ENCODE measurements around the gene KCTD3.

Gene KCTD3

DNA sequence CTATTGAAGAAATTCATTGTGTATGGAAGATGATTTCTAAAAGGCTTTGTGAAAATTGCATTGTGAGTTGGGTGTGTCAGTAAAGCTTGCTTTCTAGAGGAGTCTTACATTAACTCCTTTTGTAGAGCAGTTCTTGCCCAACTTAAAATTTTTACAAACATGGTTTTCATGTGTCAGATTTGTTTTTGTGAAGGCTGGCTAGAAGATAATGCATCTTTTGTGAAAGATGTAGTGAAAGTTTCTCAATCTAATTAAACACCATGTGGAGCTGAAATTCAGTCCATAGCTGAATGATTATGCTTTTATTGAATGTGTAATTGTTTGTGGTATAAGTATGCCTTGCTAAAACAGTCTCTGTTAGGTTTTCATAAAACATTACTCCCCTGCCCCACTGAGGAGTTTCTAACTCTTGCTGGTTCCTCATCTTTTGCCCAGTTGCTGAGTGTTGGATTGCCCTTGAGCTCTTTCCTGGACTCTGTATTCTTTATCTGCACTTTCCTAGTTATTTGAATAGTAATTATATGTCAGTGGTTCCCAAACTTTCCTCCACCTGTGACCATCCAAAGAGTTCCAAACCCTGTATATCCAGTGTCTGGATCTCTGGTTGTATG, 38.0 kb downstream of the KCTD3 start:
- Histone ChIP-seq H3K18ac (ENCODE audit: low read depth in 1 of 2, low read length in 2 of 2) (no peak overlapping the region), H3K14ac (ENCODE audit: low read length in 2 of 2) (no peak overlapping the region), H4K8ac (ENCODE audit: low read length) (no peak overlapping the region), H3K36me3 (ENCODE audit: control insufficient read depth in 1 of 2, insufficient read depth in 2 of 2, low read depth in 1 of 2, low read length in 2 of 2) (peaks cover 0 to 72% of the 10 kb centered on the region in 2 experiments), H3K4ac (ENCODE audit: low read depth in 1 of 2, low read length in 2 of 2) (no peak overlapping the region), H2BK5ac (ENCODE audit: low read depth, low read length, poor library complexity, severe bottlenecking) (no peak overlapping the region), H3K9ac (ENCODE audit: low read length) (no peak overlapping the region), H2BK120ac (ENCODE audit: low read depth, low read length) (no peak overlapping the region), H3K23ac (ENCODE audit: low read length in 2 of 2) (no peak overlapping the region), H3K9me3 (ENCODE audit: control insufficient read depth, low read length) (no peaks in the 10 kb centered on the region), H2BK12ac (ENCODE audit: low read length in 2 of 2) (no peak overlapping the region), H3K79me1 (replicated peaks; ENCODE audit: low read length, poor library complexity, severe bottlenecking) (peaks cover 4% of the 10 kb centered on the region), H3K4me2 (ENCODE audit: low read length, poor library complexity, severe bottlenecking) (no peak overlapping the region), H4K91ac (ENCODE audit: low read length) (no peak overlapping the region), H2BK15ac (ENCODE audit: low read depth, poor library complexity, severe bottlenecking) (no peak overlapping the region), H3K27ac (ENCODE audit: low read length, poor library complexity, severe bottlenecking) (no peak overlapping the region), H3K4me3 (ENCODE audit: insufficient read depth in 1 of 2, low read depth in 1 of 2, low read length in 2 of 2) (no peak overlapping the region), H2AFZ (ENCODE audit: low read depth, low read length) (no peak overlapping the region), H3K4me1 (ENCODE audit: control insufficient read depth, insufficient read depth, low read depth, low read length) (no peaks in the 10 kb centered on the region), H2AK5ac (ENCODE audit: low read length, severe bottlenecking) (no peak overlapping the region), H3K27me3 (ENCODE audit: control insufficient read depth in 1 of 2, insufficient read depth in 1 of 2, low read length in 2 of 2) (no peaks in the 10 kb centered on the region)
- DNase-seq = no peak

DNA sequence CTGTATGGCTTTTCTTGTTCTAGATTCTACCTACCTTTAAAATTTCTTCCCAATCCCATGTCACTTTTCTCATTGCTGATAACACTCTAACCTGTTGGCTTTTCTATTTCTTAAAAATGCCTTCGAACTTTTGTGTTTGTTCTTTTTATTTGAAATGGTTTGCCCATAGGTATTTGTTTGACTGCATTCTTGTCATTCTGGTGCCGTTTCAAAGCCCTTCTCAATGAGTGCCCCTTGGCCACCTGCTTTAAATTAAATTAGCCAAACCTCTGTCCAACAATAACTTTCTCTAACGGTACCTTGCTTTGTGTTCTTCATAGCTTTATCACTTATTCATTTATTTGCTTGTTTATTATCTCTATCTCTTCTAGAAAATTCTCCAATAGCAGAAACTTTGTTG, 38.9 kb downstream of the KCTD3 start:
- peaks cover 4% of the 10 kb centered on the region for H3K79me1 ChIP-seq (replicated peaks; ENCODE audit: low read length, poor library complexity, severe bottlenecking)
- no peak for DNase-seq
- H3K9ac ChIP-seq (ENCODE audit: low read length) = peak overlapping the region; percentile 1
- no peaks in the 10 kb centered on the region for H3K9me3 ChIP-seq (ENCODE audit: control insufficient read depth, low read length)
- no peak overlapping the region for H2BK12ac ChIP-seq (ENCODE audit: low read length in 2 of 2)
- H4K8ac ChIP-seq (ENCODE audit: low read length) = no peak overlapping the region
- no peak overlapping the region for H2BK5ac ChIP-seq (ENCODE audit: low read depth, low read length, poor library complexity, severe bottlenecking)
- 78% methylated on average over 2 of the region's 3 CpGs for WGBS
- H2BK15ac ChIP-seq (ENCODE audit: low read depth, poor library complexity, severe bottlenecking) = no peak overlapping the region
- H3K14ac ChIP-seq (ENCODE audit: low read length in 2 of 2) = no peak overlapping the region
- H3K27ac ChIP-seq (ENCODE audit: low read length, poor library complexity, severe bottlenecking) = no peak overlapping the region
- H2AFZ ChIP-seq (ENCODE audit: low read depth, low read length) = no peak overlapping the region
- no peak overlapping the region for H3K4ac ChIP-seq (ENCODE audit: low read depth in 1 of 2, low read length in 2 of 2)
- no peak overlapping the region for H2BK120ac ChIP-seq (ENCODE audit: low read depth, low read length)
- no peaks in the 10 kb centered on the region for H3K27me3 ChIP-seq (ENCODE audit: control insufficient read depth in 1 of 2, insufficient read depth in 1 of 2, low read length in 2 of 2)
- no peak overlapping the region for H3K4me2 ChIP-seq (ENCODE audit: low read length, poor library complexity, severe bottlenecking)
- H3K4me3 ChIP-seq (ENCODE audit: insufficient read depth in 1 of 2, low read depth in 1 of 2, low read length in 2 of 2) = no peak overlapping the region
- H3K4me1 ChIP-seq (ENCODE audit: control insufficient read depth, insufficient read depth, low read depth, low read length) = no peaks in the 10 kb centered on the region
- H3K18ac ChIP-seq (ENCODE audit: low read depth in 1 of 2, low read length in 2 of 2) = no peak overlapping the region
- H3K23ac ChIP-seq (ENCODE audit: low read length in 2 of 2) = no peak overlapping the region
- no peak overlapping the region for H4K91ac ChIP-seq (ENCODE audit: low read length)
- H3K36me3 ChIP-seq (ENCODE audit: control insufficient read depth in 1 of 2, insufficient read depth in 2 of 2, low read depth in 1 of 2, low read length in 2 of 2) = peaks cover 0 to 73% of the 10 kb centered on the region in 2 experiments
- H2AK5ac ChIP-seq (ENCODE audit: low read length, severe bottlenecking) = no peak overlapping the region

- no peak overlapping the region for H3K14ac ChIP-seq (ENCODE audit: low read length in 2 of 2)
- H3K36me3 ChIP-seq (ENCODE audit: control insufficient read depth in 1 of 2, insufficient read depth in 2 of 2, low read depth in 1 of 2, low read length in 2 of 2) = peaks cover 0 to 73% of the 10 kb centered on the region in 2 experiments
- H4K91ac ChIP-seq (ENCODE audit: low read length) = no peak overlapping the region
- no peak overlapping the region for H2AK5ac ChIP-seq (ENCODE audit: low read length, severe bottlenecking)
- H2BK120ac ChIP-seq (ENCODE audit: low read depth, low read length) = no peak overlapping the region
- H3K9ac ChIP-seq (ENCODE audit: low read length) = peak overlapping the region; percentile 1
- no peak overlapping the region for H3K23ac ChIP-seq (ENCODE audit: low read length in 2 of 2)
- no peak overlapping the region for H2BK12ac ChIP-seq (ENCODE audit: low read length in 2 of 2)
- H3K79me1 ChIP-seq (replicated peaks; ENCODE audit: low read length, poor library complexity, severe bottlenecking) = peaks cover 4% of the 10 kb centered on the region
- H3K4me3 ChIP-seq (ENCODE audit: insufficient read depth in 1 of 2, low read depth in 1 of 2, low read length in 2 of 2) = no peak overlapping the region
- no peak overlapping the region for H2BK5ac ChIP-seq (ENCODE audit: low read depth, low read length, poor library complexity, severe bottlenecking)
- H3K18ac ChIP-seq (ENCODE audit: low read depth in 1 of 2, low read length in 2 of 2) = no peak overlapping the region
- no peaks in the 10 kb centered on the region for H3K27me3 ChIP-seq (ENCODE audit: control insufficient read depth in 1 of 2, insufficient read depth in 1 of 2, low read length in 2 of 2)
- WGBS = 60% methylated on average over 1 of the region's 2 CpGs
- no peaks in the 10 kb centered on the region for H3K4me1 ChIP-seq (ENCODE audit: control insufficient read depth, insufficient read depth, low read depth, low read length)
- H3K9me3 ChIP-seq (ENCODE audit: control insufficient read depth, low read length) = no peaks in the 10 kb centered on the region
- DNase-seq = no peak
- H2BK15ac ChIP-seq (ENCODE audit: low read depth, poor library complexity, severe bottlenecking) = no peak overlapping the region
- no peak overlapping the region for H3K4me2 ChIP-seq (ENCODE audit: low read length, poor library complexity, severe bottlenecking)
- no peak overlapping the region for H4K8ac ChIP-seq (ENCODE audit: low read length)
- H2AFZ ChIP-seq (ENCODE audit: low read depth, low read length) = no peak overlapping the region
- H3K4ac ChIP-seq (ENCODE audit: low read depth in 1 of 2, low read length in 2 of 2) = no peak overlapping the region
- no peak overlapping the region for H3K27ac ChIP-seq (ENCODE audit: low read length, poor library complexity, severe bottlenecking)
Measured at GRCh38 chr1:215606564-215607168, 39.6 kb downstream of the KCTD3 start.

GRCh38 chr1:215607412-215607811, 40.3 kb downstream of the KCTD3 start:
- H3K4me3 ChIP-seq (ENCODE audit: insufficient read depth in 1 of 2, low read depth in 1 of 2, low read length in 2 of 2) = no peak overlapping the region
- H3K27ac ChIP-seq (ENCODE audit: low read length, poor library complexity, severe bottlenecking) = no peak overlapping the region
- peaks cover 4% of the 10 kb centered on the region for H3K79me1 ChIP-seq (replicated peaks; ENCODE audit: low read length, poor library complexity, severe bottlenecking)
- WGBS = 100% methylated on average over 1 of the region's 1 CpG
- H3K14ac ChIP-seq (ENCODE audit: low read length in 2 of 2) = no peak overlapping the region
- H3K4me1 ChIP-seq (ENCODE audit: control insufficient read depth, insufficient read depth, low read depth, low read length) = no peaks in the 10 kb centered on the region
- H3K4ac ChIP-seq (ENCODE audit: low read depth in 1 of 2, low read length in 2 of 2) = no peak overlapping the region
- H3K4me2 ChIP-seq (ENCODE audit: low read length, poor library complexity, severe bottlenecking) = no peak overlapping the region
- H3K9me3 ChIP-seq (ENCODE audit: control insufficient read depth, low read length) = no peaks in the 10 kb centered on the region
- DNase-seq = no peak
- no peak overlapping the region for H4K8ac ChIP-seq (ENCODE audit: low read length)
- H2BK120ac ChIP-seq (ENCODE audit: low read depth, low read length) = no peak overlapping the region
- peaks cover 0 to 73% of the 10 kb centered on the region in 2 experiments for H3K36me3 ChIP-seq (ENCODE audit: control insufficient read depth in 1 of 2, insufficient read depth in 2 of 2, low read depth in 1 of 2, low read length in 2 of 2)
- H2BK5ac ChIP-seq (ENCODE audit: low read depth, low read length, poor library complexity, severe bottlenecking) = no peak overlapping the region
- no peaks in the 10 kb centered on the region for H3K27me3 ChIP-seq (ENCODE audit: control insufficient read depth in 1 of 2, insufficient read depth in 1 of 2, low read length in 2 of 2)
- H3K9ac ChIP-seq (ENCODE audit: low read length) = peak overlapping the region; percentile 44
- H4K91ac ChIP-seq (ENCODE audit: low read length) = no peak overlapping the region
- H2AK5ac ChIP-seq (ENCODE audit: low read length, severe bottlenecking) = no peak overlapping the region
- no peak overlapping the region for H3K18ac ChIP-seq (ENCODE audit: low read depth in 1 of 2, low read length in 2 of 2)
- H2BK12ac ChIP-seq (ENCODE audit: low read length in 2 of 2) = no peak overlapping the region
- H3K23ac ChIP-seq (ENCODE audit: low read length in 2 of 2) = no peak overlapping the region
- no peak overlapping the region for H2BK15ac ChIP-seq (ENCODE audit: low read depth, poor library complexity, severe bottlenecking)
- H2AFZ ChIP-seq (ENCODE audit: low read depth, low read length) = no peak overlapping the region

Data from mesenchymal stem cell (in vitro differentiated cells and primary cell).